DMS114 treated with DMSO at 0.1 percent for 48 hours (cell line): ENCODE measurements around the gene BAX.

ENCODE experiments used
- DNase-seq: peaks from one replicate; lab custom pipeline; 2025; ENCODE audit not compliant: unreplicated experiment; lab: John Stamatoyannopoulos, UW

Gene BAX

DNA sequence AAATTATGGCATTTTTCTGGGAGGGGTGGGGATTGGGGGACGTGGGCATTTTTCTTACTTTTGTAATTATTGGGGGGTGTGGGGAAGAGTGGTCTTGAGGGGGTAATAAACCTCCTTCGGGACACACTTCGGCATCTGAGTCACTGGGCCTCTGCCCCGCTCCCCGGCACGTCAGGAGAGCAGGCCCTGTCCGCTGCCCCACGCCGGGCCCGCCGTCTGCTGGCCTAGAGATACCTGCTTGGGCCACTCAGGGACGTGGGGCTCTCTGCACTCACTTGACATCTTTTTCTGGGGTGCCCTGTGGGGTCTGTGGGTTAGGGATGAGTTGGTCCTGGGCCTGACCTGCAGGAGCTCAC, 7.0 kb downstream of the BAX start:
- no peak for DNase-seq

DNA sequence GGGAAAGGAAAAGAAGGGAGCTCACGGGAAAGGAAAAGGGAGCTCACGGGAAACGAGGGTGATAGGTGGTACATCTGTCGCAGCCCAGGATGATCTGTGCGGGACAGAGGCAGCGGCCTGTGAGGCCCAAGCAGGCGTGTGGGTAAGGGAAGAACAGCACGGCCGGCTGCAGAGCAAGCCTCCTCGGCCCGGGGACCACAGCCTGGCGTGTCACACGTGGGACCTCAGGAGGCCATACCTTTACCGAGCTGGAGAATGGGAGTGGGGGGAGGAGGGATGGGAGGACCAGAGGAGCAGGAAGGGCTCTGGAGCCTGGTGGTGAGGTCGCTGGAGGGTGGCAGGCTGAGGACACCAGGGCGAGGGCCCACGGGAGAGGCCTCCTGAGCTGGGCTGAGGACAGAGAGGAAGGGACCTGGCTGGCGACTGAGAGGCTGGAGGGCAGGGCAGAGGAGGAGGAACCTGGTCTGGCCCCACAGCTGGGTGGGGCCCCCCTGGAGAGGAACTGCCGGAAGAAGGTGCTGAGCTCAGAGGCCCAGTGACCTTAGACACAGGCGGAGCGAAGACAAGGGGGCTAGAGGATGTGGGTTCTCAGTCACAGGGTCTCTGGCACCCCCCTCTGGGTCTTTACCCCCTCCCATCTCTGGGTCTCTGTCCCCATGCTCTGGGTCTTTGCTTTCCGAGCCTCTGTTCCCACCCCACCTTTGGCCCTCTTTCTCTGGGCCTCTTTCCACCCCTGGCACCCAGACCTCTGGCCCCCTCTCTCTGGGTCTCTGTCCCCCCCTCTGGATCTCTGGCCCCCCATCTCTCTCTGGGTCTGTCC, 7.6 kb downstream of the BAX start:
- no peak for DNase-seq

DNA sequence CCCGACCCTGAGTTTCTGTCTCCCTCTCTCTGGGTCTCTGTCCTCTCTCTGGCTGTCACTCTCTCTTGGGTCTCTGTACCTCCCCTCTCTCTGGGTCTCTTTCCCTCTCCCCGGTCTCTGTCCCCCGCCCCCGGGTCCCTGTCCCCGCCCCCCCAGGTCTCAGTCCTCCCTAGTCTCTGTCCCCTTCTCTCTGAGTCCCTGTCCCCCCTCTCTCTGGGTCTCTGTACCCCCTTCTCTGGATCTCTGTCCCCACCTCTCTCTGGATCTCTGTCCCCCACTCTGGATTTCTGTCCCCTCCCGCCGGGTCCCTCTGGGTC, 8.1 kb downstream of the BAX start:
- no peak for DNase-seq

DNA sequence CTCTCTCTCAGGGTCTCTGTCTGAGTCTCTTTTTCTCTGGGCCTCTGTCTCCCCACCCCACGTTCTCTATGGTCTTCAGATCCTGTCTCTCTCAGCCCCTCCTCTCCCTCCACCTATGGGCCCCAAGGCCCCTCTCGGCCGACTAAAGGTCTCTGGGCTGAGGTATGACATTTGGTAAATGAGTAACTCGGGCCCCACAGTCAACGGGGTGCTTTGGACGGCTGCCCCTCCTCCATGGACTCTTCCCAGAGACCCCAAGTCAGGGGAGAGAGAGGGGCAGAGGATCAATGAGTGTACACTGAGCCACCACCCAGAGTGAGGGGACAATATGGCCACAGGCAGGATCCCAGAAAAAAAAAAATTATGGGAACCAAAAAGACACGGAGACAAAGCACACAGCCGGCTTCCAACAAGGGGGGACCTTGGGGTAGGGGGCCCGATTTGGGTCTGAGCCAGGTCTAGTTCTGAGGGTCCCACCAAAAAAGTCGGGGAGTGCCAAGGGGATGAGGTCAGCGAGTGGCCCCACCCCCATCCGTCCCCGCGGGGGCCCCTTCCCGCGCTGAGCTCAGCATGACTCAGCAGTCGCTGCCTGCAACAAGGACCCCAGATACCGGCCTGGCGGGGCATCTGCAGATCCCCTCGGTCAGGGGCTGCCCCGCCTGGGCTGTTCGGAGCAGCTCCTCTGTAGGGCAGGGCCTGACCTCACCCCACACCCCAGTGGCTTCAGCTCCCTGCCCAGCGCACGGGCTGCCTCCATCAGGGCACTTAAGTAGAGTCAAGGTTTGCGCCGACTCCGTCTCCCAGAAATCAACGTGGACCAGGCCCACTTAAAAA, 8.9 kb downstream of the BAX start:
- DNase-seq: no peak

DNA sequence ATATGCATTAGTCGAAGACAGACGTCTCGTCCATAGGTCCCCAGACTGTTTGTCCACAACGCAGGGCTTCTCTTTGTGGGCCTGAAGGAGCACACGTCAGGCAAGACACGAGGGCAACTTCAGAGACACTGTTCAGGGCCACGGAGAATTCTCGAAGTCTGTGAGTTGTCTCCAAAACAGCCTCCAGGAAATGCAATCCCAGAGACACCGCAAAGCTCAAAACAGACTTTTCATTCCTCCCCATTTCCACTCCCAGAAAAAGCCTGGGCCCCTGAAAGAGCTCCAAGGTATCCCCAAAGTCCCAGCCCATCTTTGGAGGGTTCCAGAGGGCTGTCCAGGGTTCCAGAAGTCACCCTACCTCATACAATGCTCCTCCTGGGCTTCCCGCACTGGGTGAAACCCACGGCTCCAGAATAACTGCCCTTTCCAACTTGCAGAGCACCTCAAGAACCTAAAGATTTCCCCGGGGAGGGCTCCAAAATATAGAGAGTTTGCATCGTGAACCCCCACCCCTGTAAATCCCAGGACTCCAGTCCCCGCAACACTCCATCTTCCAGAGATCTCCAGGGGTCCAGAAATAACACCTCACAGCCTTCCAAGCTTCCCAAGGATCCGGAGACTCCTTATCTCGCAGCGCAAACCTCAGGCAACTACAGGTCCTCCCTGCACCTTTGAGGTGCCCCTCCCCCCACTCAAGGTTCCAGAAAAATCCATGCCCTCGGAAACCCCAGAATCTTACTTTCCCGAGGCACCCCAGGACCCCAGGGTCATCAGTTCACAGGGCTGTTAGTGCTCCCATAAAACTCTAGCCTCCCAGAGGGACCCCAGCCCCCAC, 9.7 kb downstream of the BAX start:
- no peak for DNase-seq

DNA sequence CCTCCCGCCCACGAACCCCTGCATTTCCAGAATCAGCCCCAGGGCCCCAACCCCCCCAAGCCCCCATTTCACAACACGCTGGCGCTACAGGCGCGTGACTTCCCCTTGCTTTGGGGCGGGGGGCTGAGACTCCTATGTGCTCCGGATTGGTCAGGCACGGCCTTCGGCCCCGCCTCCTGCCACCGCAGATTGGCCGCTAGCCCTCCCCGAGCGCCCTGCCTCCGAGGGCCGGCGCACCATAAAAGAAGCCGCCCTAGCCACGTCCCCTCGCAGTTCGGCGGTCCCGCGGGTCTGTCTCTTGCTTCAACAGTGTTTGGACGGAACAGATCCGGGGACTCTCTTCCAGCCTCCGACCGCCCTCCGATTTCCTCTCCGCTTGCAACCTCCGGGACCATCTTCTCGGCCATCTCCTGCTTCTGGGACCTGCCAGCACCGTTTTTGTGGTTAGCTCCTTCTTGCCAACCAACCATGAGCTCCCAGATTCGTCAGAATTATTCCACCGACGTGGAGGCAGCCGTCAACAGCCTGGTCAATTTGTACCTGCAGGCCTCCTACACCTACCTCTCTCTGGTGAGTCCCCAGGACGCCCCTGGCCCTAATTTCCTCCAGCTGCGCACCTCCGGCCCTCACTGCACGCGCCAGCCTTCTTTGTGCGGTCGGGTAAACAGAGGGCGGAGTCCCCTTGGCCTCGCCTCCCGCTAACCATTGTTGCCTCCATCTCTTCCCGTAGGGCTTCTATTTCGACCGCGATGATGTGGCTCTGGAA, 10.5 kb downstream of the BAX start, which contains the start of gene FTL:
FTL (plus strand) TSS at position 270 of the 766 bp plus-strand sequence; CDS start at position 469, 199 bp downstream.
- peak; percentile 78 for DNase-seq

DNA sequence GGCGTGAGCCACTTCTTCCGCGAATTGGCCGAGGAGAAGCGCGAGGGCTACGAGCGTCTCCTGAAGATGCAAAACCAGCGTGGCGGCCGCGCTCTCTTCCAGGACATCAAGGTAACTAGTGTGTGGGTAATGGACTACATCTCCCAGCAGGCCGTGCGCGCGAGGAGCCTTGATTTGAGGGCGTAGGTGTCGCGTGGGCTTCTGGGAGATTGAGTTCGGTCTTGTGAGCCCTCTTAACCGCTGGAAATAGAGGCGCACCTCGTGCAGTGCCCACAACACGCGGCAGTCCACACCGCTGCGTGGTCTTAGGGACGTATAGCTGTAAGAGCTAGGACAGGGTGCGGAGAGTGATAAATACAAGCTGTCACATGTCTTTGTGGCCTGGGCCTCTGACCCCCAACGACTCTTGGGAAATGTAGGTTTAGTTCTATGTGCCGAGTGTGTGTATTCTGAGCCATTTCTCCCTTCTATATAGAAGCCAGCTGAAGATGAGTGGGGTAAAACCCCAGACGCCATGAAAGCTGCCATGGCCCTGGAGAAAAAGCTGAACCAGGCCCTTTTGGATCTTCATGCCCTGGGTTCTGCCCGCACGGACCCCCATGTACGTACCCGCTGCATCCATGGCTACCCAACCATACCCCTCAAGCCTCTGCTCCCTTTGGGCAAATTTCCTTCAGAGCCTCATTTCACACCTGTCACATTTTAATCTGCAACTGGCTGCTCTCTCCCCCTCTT, 11.3 kb downstream of the BAX start:
- DNase-seq: peak; percentile 71

DNA sequence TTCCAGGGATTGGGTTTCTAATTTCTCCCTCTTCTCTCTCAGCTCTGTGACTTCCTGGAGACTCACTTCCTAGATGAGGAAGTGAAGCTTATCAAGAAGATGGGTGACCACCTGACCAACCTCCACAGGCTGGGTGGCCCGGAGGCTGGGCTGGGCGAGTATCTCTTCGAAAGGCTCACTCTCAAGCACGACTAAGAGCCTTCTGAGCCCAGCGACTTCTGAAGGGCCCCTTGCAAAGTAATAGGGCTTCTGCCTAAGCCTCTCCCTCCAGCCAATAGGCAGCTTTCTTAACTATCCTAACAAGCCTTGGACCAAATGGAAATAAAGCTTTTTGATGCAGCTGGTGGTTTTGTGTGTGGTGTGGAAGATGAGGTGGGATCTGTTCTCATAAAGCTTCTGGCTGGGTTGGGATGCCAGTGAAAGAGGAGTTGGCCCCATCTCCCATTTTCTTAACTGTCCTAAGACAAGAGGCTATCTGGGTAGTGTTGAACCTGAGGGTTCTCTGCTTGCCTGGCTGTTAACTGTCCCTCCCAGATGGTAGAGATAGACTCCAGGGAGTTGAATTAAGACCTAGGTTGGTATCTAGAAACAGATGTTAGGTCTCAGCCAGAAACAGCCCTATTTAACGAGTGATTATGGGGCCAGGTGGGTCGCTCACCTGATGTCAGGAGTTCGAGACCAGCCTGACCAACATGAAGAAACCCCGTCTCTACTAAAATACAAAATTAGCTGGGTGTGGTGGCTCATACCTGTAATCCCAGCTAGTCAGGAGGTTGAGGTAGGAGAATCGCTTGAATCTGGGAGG, 12.1 kb downstream of the BAX start:
- no peak for DNase-seq

DNA sequence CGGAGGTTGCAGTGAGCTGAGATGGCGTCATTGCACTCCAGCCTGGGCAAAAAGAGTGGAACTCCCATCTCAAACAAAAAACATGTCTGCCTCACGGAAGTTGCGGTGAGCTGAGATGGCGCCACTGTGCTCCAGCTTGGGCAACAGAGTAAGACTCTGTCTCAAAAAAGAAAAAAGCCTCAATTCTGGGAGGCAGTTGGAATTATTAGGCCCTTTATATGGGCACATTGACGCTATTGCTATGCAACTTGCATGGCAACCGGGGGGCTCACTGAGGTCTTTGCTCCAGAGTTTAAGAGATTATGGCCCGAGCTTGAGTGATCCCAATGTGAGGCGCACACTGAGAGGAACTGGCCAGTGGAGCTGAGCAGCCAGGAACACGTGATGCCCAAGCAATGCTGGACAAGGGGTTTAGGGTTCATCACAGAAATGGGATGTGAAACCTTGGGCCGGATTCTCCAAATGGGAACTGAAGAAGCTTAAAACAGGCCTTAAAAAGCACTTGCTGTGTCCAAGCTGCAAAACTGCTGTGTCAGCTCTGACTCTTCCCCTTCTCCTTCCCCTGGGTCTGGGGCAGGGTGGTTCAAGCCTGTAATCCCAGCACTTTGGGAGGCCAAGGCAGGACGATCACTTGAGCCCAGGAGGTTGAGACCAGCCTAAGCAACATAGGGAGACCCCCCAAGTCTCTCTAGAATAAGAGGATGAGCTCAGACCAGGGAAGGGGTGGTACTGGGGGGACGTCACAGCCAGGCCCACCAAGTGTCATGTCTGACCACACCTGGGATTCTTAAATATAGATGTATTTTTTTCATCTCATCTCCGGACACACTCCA, 12.9 kb downstream of the BAX start:
- DNase-seq: no peak

DNA sequence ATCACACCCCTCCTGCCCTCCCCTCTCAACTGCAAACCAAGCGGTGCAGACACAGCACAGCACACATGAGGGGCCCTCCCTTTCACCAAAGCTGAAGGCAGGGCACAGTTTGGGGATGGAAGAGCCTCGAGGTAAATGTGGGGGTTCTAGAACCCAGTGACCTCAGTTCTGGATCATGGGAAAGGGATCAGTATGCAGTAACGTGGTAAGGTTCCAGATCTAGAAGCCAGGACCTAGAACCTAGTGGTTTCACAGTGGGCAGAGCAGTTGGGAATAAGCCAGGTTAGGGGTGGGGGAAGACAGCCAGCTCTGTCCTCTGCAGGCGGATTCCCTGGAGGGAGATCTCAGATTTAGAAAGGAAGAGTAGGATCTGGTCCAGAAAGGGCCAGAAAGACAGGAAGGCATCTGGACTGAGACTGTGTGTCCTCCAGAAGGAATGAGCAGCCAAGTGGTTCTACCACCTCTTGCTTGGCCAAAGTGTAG, 13.5 kb downstream of the BAX start:
- DNase-seq: no peak

DNA sequence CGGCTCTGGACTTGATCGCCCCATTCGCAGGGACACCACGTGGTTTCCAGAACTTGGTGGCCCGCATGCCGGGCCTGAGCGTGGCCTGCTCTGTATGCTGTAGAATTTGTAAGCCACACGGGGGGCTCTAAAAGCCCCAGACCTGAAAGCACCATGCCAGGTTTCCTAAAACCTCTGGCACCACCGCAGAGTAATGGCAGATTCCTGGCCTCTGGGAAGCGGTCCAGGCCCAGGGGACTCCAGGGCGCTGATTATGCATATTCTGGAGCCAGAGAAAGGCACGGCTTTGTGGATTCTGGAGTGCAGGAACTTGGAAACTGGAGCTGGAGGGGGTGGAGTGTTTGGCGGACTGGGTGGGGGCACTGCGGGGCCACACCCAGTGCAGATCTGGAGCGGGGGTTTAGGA, 14.1 kb downstream of the BAX start:
- DNase-seq: no peak

DNA sequence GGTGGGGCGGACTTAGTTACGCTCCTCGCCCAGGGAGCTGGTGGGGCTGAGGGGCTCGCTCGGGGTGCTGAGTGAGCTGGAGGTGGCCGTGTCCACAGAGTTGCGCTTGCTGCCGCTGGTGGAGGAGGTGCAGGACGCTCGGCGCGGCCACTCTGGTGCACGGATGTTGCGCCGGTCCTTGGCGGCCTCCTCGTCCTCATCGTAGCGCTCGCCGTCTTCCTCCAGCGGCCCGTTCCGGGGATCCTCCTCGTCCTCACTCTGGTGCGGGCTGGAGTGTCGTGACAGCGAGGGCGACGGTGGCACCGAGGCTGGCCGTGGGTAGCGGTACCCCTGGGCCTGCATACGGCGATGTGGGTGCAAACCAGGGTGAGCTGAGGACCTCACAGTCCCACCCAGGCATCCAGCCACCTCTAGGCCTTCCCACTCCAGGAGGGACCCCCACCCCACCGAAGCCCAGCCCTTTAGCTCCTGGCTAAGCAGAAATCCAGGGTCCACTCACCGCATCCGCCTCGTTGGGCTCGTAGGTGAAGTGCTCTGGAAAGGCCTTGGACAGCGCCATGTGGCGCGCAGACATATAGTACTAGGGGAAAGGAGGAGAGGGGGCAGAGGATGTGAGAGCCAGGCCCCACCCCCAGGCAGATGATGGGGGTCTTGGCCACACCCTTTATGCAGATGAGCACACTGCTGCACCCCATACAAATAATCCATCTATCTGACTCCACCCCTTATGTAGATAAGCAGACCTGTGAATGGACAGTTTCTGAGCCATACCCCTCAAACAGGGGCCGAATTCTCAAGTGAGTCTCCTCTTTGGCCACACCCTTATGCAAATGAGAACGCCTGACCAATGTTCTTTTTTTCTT, 14.8 kb downstream of the BAX start:
- DNase-seq: no peak

DNA sequence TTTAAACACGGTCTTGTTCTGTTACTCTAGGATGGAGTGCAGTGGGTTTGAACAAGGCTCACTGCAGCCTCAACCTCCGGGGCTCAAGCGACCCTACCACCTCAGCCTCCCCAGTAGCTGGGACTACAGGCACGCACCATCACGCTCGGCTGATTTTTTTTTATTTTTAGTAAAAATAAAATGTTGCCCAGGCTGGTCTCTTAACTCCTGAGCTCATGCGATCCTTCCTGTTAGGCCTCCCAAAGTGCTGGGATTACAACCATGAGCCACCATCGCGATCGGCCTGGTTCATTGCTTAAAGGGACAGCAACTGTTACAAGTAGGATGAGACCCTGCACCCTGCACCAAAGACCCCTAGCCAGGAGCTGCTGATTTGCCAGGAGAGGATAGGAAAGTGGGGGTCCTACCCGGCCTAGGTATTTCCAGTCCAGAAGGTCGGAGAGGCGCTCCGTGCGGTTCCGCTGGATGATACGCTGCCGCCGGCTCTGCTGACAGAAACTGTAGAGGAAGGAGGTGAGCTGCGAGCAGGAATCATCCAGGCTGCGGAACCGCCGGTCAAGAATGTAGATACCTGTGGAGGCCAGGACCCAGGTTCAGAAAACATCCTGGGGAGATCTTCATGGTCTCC, 15.6 kb downstream of the BAX start:
- DNase-seq: no peak

DNA sequence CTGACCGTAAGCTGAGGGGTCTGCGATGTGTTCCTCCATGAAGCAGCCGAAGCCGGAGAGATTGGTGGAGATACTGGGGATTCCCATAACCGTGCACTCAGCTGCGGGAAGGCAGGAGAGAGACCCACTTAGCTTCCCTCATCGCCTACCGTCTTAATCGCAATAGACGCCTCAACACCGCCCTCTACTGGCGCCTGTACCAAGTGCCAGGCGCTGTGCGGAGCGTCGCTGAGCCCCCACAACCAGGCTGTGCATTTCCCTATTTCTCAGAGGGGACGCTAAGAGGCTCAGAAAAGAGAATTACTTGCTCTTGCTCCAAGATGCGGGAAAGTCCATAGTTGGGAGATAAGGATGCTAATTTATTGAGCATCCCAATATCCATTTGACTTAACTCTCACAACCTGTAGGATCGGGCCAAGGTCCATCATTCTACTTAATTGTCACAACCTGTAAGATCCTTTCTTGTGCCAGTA, 16.3 kb downstream of the BAX start:
- peak; percentile 11 for DNase-seq

DNA sequence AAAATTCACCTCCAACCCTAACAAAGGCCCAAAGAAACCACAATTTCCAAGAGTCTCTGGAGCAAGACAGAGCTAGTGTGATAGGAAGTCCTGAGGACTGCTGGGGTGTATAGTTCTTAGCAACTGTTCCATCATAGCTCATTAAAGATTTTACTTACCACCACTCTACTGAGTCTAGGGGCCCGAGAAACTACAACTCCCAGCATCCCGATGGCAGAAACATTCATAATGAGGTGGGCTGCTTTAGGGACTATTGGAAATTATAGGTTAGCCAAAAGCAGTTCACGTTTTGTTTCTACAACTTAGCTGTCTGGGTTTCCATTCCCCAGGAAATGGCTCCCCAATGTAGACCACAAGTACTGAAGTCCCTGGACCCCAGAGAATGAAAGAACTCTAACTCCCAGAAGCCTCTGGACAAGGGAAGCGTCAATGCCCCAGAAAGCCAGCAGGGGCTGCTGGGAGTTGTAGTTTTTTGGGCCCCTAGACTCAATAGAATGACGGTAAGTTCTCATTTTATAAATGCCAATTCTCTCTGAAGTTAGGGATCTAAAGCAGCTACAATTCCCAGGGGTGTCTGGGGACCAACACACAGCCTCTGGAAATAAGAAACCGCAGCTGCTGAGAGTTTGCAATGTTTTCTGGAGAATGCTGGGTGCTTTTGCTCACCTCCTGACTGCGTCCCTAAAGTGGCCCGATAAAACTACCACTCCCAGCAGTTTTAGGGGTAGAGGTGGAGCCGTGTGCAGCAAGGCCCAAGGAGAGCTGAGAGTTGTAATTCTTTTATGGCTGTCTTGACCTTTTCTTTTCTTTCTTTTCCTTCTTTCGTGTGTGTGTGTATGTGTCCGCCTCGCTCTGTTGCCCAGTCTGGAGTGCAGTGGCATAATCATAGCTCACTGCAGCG, 21.5 kb downstream of the BAX start:
- no peak for DNase-seq

DNA sequence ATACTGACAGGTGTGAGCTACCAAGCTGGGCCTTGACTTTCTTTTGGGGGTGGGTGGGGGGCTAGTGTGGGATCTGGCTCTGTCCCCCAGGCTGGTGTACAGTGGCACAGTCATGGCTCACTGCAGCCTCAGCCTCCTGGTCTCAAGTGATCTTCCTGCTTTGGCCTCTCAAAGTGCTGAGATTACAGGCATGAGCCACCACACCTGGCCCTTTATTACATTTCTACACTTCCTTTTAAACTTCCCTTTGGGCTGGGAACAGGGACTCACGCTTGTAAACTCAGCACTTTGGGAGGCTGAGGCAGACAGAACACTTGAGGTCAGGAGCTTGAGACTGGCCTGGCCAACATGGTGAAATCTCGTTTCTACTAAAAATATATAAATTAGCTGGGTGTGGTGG, 22.4 kb downstream of the BAX start:
- no peak for DNase-seq
